ENCODE results near the gene CCDC102A.

GRCh38 chr16:57566436-57566835, 30.1 kb upstream of the CCDC102A start:
- TF ChIP-seq, protein P1, sequence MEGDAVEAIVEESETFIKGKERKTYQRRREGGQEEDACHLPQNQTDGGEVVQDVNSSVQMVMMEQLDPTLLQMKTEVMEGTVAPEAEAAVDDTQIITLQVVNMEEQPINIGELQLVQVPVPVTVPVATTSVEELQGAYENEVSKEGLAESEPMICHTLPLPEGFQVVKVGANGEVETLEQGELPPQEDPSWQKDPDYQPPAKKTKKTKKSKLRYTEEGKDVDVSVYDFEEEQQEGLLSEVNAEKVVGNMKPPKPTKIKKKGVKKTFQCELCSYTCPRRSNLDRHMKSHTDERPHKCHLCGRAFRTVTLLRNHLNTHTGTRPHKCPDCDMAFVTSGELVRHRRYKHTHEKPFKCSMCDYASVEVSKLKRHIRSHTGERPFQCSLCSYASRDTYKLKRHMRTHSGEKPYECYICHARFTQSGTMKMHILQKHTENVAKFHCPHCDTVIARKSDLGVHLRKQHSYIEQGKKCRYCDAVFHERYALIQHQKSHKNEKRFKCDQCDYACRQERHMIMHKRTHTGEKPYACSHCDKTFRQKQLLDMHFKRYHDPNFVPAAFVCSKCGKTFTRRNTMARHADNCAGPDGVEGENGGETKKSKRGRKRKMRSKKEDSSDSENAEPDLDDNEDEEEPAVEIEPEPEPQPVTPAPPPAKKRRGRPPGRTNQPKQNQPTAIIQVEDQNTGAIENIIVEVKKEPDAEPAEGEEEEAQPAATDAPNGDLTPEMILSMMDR (IDR thresholded peaks at IDR 0.05), result no peak
- TF ChIP-seq POLR2A (IDR thresholded peaks at IDR 0.05), result no peak
